ENCODE measurements around the gene COPS7A.

DNA sequence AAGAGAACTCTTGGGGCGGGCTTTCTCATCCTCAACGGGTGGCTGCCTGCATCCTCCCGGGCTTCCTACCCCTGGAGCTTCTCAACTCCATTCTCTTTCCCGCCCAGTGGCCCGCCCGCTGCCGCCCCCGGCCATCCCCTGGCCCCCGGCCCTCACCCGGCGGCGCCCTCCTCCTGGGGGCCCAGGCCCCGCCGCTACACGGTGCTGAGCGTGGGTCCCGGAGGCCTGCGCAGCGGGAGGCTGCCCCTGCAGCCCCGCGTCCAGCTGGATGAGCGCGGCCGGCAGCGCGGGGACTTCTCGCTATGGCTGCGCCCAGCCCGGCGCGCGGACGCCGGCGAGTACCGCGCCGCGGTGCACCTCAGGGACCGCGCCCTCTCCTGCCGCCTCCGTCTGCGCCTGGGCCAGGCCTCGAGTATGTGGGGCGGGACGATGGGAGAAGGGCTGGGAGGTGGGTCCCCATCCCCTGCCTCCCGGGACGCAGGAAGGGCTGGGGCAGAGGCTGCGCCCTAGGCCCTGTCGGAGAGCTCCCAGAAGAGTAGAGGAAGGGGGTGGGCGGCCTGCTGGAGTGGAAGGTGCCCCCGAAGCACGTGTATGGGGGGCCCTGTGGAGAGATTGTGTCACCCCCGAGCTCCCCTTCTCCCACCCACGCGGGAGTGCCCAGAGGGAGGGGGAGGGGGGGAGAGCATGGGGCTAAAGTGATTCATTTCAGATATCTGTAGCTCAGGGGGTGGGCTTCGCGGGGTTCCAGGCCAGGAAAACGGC, 49.9 kb downstream of the COPS7A start:
- TF ChIP-seq, protein P1, sequence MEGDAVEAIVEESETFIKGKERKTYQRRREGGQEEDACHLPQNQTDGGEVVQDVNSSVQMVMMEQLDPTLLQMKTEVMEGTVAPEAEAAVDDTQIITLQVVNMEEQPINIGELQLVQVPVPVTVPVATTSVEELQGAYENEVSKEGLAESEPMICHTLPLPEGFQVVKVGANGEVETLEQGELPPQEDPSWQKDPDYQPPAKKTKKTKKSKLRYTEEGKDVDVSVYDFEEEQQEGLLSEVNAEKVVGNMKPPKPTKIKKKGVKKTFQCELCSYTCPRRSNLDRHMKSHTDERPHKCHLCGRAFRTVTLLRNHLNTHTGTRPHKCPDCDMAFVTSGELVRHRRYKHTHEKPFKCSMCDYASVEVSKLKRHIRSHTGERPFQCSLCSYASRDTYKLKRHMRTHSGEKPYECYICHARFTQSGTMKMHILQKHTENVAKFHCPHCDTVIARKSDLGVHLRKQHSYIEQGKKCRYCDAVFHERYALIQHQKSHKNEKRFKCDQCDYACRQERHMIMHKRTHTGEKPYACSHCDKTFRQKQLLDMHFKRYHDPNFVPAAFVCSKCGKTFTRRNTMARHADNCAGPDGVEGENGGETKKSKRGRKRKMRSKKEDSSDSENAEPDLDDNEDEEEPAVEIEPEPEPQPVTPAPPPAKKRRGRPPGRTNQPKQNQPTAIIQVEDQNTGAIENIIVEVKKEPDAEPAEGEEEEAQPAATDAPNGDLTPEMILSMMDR (IDR thresholded peaks at IDR 0.05): no peak
- TF ChIP-seq EP300 (IDR thresholded peaks at IDR 0.05): no peak
- TF ChIP-seq POLR2A (IDR thresholded peaks at IDR 0.05): no peak
